ENCODE measurements around the gene PCDHGB6. TPM values are rescaled to one million over a fixed set of nuclear protein-coding genes. Genes with fewer than 3 reads are reported as not detected.
A peak's percentile ranks its signal among the peaks of the same experiment; 100 is the strongest.
"Not testable (repeated sequence)": the region's sequence is repeated elsewhere in the genome, so short reads cannot be mapped to it uniquely, and the experiment has no call there.

PCDHGB6 gene
- total RNA-seq, result 10 to 100 TPM in 1 of 2 donors, 1 to 10 TPM in 1; 9.5 to 17.2 TPM

DNA sequence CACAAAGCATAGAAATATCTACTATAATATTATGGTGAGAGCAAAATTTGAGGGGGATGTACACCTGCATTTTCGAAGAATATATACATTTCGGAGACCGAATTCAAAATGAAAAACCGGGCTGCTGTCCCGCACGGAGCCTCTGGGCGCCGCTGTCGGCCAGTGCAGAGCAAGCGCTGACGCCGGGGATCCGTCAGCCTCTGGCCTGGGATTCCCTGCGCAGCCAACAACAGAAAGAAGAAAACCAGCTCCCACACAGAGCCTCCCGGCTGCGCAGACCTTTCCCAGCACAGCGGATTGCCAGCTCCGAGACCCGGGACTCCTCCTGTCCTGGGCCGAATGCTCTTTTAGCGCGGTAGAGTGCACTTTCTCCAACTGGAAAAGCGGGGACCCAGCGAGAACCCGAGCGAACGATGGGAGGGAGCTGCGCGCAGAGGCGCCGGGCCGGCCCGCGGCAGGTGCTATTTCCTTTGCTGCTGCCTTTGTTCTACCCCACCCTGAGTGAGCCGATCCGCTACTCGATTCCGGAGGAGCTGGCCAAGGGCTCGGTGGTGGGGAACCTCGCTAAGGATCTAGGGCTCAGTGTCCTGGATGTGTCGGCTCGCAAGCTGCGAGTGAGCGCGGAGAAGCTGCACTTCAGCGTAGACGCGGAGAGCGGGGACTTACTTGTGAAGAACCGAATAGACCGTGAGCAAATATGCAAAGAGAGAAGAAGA, at the start of gene PCDHGB6:
PCDHGB6 (plus strand) TSS at position 232 of the 716 bp plus-strand sequence; CDS start at position 414, 182 bp downstream.
- H3K4me1 ChIP-seq (ENCODE audit: control insufficient read depth in 1 of 2, low read depth in 2 of 2); H3K36me3 ChIP-seq; ATAC-seq (ENCODE audit: insufficient number of reproducible peaks, low FRiP score, low read depth); H3K27me3 ChIP-seq (replicated peaks; ENCODE audit: insufficient read depth); H3K27ac ChIP-seq; DNase-seq (ENCODE audit: low spot score): not testable (repeated sequence)
- H3K4me3 ChIP-seq, result peak within 1 kb of the TSS; percentile 49
- peaks cover 99% of the 10 kb centered on the region for H3K9me3 ChIP-seq

DNA sequence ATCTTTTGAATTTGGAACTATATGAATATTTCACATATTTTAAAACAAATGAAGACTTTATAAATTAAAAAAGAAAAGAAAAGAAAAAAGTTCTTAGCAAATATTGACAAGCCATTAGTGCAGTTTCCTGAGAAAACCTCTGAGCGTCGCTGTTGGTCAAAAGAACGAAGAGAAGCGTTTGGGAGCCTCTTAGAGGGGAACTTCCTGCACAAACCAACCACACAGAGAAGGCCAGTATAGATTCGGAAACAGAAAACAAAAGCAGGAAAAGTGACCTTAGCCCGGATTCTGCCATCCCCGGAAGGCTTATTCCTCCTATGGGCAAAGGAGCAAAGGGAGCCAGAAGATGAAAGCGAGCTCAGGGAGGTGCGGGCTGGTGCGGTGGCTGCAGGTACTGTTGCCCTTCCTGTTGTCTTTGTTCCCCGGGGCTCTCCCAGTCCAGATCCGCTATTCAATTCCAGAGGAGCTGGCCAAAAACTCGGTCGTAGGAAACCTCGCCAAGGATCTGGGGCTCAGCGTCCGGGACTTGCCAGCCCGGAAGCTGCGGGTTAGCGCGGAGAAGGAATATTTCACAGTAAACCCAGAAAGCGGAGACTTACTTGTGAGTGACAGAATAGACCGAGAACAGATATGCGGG, 47.9 kb upstream of the PCDHGB6 start, which contains the start of gene PCDHGB2:
PCDHGB2 (plus strand) TSS at position 205 of the 637 bp plus-strand sequence; CDS start at position 347, 142 bp downstream.
- TF ChIP-seq, protein P1, sequence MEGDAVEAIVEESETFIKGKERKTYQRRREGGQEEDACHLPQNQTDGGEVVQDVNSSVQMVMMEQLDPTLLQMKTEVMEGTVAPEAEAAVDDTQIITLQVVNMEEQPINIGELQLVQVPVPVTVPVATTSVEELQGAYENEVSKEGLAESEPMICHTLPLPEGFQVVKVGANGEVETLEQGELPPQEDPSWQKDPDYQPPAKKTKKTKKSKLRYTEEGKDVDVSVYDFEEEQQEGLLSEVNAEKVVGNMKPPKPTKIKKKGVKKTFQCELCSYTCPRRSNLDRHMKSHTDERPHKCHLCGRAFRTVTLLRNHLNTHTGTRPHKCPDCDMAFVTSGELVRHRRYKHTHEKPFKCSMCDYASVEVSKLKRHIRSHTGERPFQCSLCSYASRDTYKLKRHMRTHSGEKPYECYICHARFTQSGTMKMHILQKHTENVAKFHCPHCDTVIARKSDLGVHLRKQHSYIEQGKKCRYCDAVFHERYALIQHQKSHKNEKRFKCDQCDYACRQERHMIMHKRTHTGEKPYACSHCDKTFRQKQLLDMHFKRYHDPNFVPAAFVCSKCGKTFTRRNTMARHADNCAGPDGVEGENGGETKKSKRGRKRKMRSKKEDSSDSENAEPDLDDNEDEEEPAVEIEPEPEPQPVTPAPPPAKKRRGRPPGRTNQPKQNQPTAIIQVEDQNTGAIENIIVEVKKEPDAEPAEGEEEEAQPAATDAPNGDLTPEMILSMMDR (IDR thresholded peaks at IDR 0.05), result no peak
- Histone ChIP-seq H3K27ac (no peak within 1 kb of the TSS), H3K36me3 (no peaks in the 10 kb centered on the region), H3K27me3 (replicated peaks; ENCODE audit: insufficient read depth) (no peaks in the 10 kb centered on the region), H3K9me3 (peaks cover 89% of the 10 kb centered on the region), H3K4me1 (ENCODE audit: control insufficient read depth in 1 of 2, low read depth in 2 of 2) (no peaks in the 10 kb centered on the region), H3K4me3 (peak within 1 kb of the TSS; percentile 60)
- DNase-seq (ENCODE audit: low spot score) (no peak), ATAC-seq (ENCODE audit: insufficient number of reproducible peaks, low FRiP score, low read depth) (no peak)

DNA sequence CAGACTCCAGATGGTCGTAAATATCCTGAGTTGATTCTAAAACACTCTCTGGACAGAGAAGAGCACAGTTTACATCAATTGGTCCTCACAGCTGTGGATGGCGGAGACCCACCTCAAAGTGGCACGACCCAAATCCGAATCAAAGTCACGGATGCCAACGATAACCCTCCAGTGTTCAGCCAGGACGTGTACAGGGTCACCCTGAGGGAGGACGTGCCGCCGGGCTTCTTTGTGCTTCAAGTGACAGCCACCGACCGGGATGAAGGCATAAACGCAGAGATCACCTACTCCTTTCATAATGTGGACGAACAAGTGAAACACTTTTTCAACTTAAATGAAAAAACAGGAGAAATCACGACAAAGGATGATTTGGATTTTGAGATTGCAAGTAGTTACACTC, 47.1 kb upstream of the PCDHGB6 start:
- Histone ChIP-seq H3K4me1 (ENCODE audit: control insufficient read depth in 1 of 2, low read depth in 2 of 2) (no peaks in the 10 kb centered on the region), H3K27me3 (replicated peaks; ENCODE audit: insufficient read depth) (no peaks in the 10 kb centered on the region), H3K4me3 (peak overlapping the region; percentile 60), H3K27ac (no peak overlapping the region), H3K36me3 (no peaks in the 10 kb centered on the region), H3K9me3 (peaks cover 89% of the 10 kb centered on the region)
- ATAC-seq (ENCODE audit: insufficient number of reproducible peaks, low FRiP score, low read depth), result no peak
- TF ChIP-seq, protein P1 (IDR thresholded peaks at IDR 0.05), result no peak
- no peak for DNase-seq (ENCODE audit: low spot score)

DNA sequence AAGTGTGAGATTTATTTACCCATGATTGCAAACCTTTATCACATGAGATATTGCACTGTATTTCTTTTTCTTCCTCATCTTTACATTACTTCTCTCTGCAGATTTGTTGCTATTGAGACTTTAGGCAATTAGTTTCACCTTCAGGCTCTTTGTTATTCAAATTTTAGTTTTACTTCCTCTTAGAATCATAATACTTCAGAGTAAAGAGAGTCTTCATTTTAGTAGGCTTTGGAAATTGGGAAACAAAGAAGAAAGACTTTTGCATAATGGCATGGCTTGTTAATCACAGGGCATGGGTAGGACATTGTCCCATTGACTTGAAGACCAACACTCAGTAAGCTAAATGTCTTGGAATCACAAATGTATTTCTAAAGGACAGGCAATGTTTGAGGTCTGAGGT, 45.1 kb upstream of the PCDHGB6 start:
- peaks cover 90% of the 10 kb centered on the region for H3K9me3 ChIP-seq
- H3K4me3 ChIP-seq, result no peak overlapping the region
- no peak overlapping the region for H3K27ac ChIP-seq
- no peaks in the 10 kb centered on the region for H3K27me3 ChIP-seq (replicated peaks; ENCODE audit: insufficient read depth)
- TF ChIP-seq, protein P1 (IDR thresholded peaks at IDR 0.05), result no peak
- DNase-seq (ENCODE audit: low spot score), result no peak
- H3K36me3 ChIP-seq, result no peaks in the 10 kb centered on the region
- no peak for ATAC-seq (ENCODE audit: insufficient number of reproducible peaks, low FRiP score, low read depth)
- H3K4me1 ChIP-seq (ENCODE audit: control insufficient read depth in 1 of 2, low read depth in 2 of 2), result no peaks in the 10 kb centered on the region

DNA sequence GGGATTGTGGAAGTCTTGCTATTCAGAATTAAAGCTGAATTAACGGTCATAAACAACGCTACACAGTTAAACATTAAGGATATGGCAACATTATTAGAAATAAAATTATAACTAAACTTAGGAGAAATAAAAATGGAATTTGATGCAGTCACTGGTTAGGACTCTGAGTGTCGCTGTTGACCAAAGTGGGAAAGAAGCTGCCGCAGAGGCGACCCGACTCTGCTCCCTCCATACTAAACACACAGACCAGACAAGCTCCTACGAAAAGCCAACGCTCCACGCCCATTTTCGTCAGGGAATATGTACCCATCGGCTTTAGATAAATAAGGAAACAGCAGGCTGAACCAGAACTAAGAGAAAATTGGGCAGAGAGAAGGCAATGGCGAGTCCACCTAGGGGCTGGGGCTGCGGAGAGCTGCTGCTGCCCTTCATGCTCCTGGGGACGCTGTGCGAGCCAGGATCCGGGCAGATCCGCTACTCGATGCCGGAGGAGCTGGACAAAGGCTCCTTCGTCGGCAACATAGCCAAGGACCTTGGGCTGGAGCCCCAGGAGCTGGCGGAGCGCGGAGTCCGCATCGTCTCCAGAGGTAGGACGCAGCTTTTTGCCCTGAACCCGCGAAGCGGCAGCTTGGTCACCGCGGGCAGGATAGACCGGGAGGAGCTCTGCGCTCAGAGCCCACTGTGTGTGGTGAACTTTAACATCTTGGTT, 43.7 kb upstream of the PCDHGB6 start, which contains the start of gene PCDHGA5:
PCDHGA5 (plus strand) TSS at position 211 of the 709 bp plus-strand sequence; CDS start at position 380, 169 bp downstream.
- H3K4me1 ChIP-seq (ENCODE audit: control insufficient read depth in 1 of 2, low read depth in 2 of 2), result no peaks in the 10 kb centered on the region
- H3K9me3 ChIP-seq, result peaks cover 84% of the 10 kb centered on the region
- DNase-seq (ENCODE audit: low spot score), result no peak
- no peaks in the 10 kb centered on the region for H3K36me3 ChIP-seq
- H3K27me3 ChIP-seq (replicated peaks; ENCODE audit: insufficient read depth), result no peaks in the 10 kb centered on the region
- ATAC-seq (ENCODE audit: insufficient number of reproducible peaks, low FRiP score, low read depth), result no peak
- H3K27ac ChIP-seq, result no peak within 1 kb of the TSS
- H3K4me3 ChIP-seq, result peak within 1 kb of the TSS; percentile 3
- TF ChIP-seq, protein P1 (IDR thresholded peaks at IDR 0.05), result no peak
